Breast epithelium (tissue), 3 donors: ENCODE results near the gene SLC6A11.

ENCODE experiments used
- POLR2A ChIP-seq: fragments of 450-650 bp; IDR thresholded peaks from one replicate; pipeline ENCODE4 v1.6.1; 2016; ENCODE audit warnings: antibody characterized with exemption, mild to moderate bottlenecking, moderate library complexity
- TF ChIP-seq, protein P1 (sequence below), 3 donors: fragments of 450-650 bp; IDR thresholded peaks; one replicate each; pipeline ENCODE4 v1.5.1; 2016 to 2017; ENCODE audit warnings: antibody characterized with exemption in 3 of 3, mild to moderate bottlenecking in 3 of 3, moderate library complexity in 3 of 3

DNA sequence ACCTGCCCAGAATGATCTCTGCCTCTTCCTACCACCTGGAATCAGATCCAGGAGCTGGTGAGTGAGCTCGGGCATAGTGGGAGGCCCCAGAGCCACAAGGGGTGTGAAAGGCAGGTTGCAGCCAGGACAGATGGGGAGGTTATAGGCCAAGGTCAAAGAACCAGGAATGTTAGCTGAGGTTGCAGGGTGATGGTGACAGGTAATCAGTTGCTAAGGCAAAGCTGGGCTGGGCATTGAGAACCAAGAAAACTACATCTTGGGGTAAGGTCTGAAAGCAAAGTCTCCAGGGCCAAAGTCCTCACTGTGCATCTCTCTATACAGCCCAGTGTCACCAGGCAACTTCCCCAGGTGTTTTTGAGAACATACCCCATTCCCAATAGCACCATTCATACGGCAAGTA lies 38.4 kb upstream of the SLC6A11 start:
- TF ChIP-seq, protein P1, sequence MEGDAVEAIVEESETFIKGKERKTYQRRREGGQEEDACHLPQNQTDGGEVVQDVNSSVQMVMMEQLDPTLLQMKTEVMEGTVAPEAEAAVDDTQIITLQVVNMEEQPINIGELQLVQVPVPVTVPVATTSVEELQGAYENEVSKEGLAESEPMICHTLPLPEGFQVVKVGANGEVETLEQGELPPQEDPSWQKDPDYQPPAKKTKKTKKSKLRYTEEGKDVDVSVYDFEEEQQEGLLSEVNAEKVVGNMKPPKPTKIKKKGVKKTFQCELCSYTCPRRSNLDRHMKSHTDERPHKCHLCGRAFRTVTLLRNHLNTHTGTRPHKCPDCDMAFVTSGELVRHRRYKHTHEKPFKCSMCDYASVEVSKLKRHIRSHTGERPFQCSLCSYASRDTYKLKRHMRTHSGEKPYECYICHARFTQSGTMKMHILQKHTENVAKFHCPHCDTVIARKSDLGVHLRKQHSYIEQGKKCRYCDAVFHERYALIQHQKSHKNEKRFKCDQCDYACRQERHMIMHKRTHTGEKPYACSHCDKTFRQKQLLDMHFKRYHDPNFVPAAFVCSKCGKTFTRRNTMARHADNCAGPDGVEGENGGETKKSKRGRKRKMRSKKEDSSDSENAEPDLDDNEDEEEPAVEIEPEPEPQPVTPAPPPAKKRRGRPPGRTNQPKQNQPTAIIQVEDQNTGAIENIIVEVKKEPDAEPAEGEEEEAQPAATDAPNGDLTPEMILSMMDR (IDR thresholded peaks at IDR 0.05) = no peak
- TF ChIP-seq POLR2A = no peak
